GM12891 (cell line): Measurements from ENCODE around the gene POC1A.

ENCODE experiments used
- DNase-seq: peaks from one replicate; pipeline ENCODE4 v3.0.0; 2011; ENCODE audit warnings: low spot score; ENCODE audit not compliant: insufficient read length
- FAIRE-seq: peaks from 2 replicates; lab custom pipeline; 2011; peaks lifted over from hg19 to GRCh38; lab: Jason Lieb, UNC
- PAX5 ChIP-seq: IDR thresholded peaks from 2 replicates; pipeline ENCODE4 v1.6.1; 2011; ENCODE audit warnings: low read length, moderate library complexity, mild to moderate bottlenecking; ENCODE audit not compliant: insufficient read depth, severe bottlenecking
- POLR2A ChIP-seq: IDR thresholded peaks from 2 replicates; pipeline ENCODE4 v1.6.1; 2011; ENCODE audit warnings: low read depth, low read length, control low read depth
- POLR2AphosphoS5 ChIP-seq: IDR thresholded peaks from 2 replicates; pipeline ENCODE4 v1.6.1; 2011; ENCODE audit warnings: low read depth, low read length, control low read depth
- POU2F2 ChIP-seq: IDR thresholded peaks from 2 replicates; pipeline ENCODE4 v1.6.1; 2011; ENCODE audit warnings: low read depth, mild to moderate bottlenecking, control low read depth, low read length, moderate library complexity
- SPI1 ChIP-seq: IDR thresholded peaks from 2 replicates; pipeline ENCODE4 v1.6.1; 2011; ENCODE audit warnings: low read depth, low read length, control low read depth
- TAF1 ChIP-seq: IDR thresholded peaks from 2 replicates; pipeline ENCODE4 v1.6.1; 2011; ENCODE audit warnings: low read depth, low read length, control low read depth

Gene POC1A

DNA sequence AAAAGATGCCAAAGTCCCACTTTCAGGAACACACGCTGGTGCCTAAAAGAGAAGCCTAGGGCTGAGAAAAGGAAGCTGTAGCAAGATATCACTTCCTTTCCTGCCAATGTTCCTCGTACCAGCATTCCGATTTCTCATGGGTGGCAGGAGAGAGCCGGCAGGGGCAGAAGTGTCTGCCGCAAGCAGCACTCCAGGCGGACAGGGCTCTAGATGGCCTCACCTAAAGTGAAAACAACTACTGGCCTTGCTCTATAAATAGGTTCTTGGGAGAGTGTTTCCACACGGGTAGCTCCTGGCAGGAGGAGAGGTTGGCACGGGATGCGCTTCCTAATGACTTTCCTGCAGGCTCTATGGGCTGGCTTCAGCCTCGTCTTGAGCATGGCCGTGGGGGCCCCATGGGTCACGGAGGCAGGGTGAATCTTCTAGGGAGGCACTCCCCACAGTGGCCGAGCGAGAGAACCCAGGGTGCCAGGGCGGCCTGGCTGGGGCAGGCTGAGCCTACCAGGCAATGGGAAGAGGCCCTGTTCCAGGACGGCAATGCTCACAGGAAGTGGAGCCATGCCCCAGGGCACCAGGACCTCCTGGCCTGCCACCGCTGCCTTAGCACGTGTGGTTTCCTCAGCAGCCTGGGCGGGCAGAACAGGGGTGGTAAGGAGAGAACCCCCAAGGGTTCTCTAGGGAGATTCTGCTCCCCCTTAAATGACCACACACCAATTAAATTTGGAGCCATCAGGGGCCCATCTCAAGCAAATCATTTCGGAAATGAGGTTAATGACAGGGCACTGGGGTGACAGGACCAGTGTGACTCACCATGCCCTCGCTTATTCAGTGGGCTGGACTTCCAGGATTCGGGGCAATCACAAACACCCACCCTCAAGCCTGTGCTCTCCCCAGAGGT, 83.2 kb downstream of the POC1A start:
- DNase-seq, result no peak
- no peak for TF ChIP-seq POLR2AphosphoS5
- FAIRE-seq, result no peak

DNA sequence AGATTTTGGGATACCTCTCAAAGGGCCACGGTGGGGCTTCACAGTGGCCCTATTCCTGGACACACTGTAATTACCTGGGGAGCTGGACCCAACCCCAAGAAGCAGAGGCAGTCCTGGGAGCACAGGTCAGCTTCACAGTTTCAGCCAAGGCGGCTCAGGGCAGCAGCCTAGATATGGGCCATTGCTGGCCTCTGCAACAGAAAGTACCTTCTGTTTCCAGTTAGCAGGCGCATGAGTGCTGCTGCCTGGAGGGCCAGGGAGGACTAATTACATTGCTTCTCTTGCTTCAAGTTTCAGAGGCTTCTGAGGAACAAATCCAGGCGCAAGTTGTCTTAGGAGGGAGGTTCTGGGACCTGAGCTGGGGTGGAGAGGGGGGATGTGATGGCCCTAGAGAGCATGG, 84.4 kb downstream of the POC1A start:
- DNase-seq, result no peak
- TF ChIP-seq POLR2AphosphoS5, result no peak
- FAIRE-seq, result no peak

DNA sequence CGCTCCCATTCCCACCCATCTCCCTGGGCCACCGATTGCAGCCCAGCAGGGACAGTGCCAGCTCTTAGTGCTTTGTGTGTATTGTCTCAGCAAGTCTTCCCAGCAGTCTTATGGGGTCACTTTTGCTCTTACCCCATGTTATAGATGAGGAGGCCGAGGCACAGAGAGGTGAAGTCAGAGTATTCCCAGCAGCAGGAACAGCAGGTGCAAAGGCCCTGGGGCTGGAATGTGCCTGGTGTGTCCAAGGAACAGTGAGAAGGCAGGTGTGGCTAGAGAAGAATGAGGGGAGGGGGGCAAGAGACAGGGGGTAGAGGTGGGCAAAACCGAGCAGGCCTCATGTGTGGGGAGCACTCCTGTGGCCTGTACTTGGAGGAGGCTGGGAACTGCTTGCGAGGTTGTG, 85.1 kb downstream of the POC1A start:
- DNase-seq (no peak), FAIRE-seq (no peak)
- TF ChIP-seq TAF1 (no peak), POLR2A (no peak), POU2F2 (no peak), PAX5 (no peak), POLR2AphosphoS5 (no peak), SPI1 (no peak)

DNA sequence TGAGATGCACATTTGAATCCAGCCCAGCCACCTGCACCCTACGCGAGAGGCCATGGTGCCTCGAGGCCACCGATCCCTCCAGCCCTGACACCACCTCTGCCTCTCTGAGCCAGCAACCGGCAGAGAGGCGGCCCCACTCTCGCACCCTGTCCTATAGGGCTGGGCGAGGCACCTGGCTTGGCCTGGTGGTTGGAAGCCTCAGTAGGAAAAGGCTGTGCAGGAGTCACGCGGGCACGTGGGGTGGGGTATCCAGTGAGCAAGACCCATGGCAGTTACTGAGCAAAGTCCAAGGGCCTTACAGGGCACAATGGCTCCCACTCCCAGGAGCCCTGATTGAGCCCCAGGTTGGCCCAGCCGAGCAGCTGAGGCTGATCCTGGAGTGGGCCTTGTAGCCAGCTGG, 85.5 kb downstream of the POC1A start:
- TF ChIP-seq POLR2A (no peak), POLR2AphosphoS5 (no peak), TAF1 (no peak)
- DNase-seq, result no peak
- FAIRE-seq, result no peak

DNA sequence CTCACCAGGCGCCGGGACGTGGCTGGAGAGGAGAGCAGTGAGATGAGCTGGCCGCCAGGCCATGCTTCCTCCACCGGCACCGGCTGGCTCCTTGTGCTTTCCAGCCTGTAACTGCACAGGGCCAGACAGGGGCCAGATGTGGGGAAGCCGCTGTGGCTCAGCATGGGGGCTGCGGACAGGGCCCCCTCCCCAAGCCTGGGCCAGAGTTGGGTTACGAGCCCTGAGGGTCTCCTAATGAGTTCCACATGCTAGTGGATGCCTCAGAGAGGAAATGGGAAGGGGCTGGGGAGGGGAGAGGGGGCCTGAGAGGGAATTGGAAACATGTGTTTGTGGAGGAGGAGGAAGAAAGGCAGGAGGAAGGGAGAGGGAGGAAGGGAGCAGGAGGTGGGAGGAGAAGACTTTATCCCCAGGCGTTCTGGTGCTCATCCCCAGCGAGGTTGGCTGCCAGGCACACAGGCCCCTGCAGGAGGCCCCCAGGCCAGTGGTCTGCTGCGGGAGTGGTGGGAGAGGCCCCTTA, 86.1 kb downstream of the POC1A start:
- FAIRE-seq, result no peak
- DNase-seq, result no peak
- TF ChIP-seq PAX5 (no peak), POLR2AphosphoS5 (no peak), POLR2A (no peak)

DNA sequence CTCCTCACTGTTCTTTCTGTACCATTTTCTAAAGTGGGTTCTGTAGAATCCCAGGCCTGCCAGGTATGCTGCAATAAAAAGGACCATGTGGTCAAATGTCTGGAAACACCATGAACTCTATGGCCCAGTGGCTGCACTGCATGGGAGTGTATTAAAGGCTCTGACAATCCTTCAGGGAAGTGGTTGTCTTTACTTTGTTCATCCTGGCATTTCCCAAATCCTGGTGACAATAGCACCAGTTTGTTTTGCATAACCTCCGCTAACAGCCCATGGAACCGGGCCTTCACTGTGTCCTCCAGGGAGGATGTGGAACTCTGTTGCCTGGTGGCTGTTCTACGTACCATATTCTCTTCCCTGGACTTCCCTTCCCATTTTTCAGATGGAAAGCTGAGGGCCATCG, 86.7 kb downstream of the POC1A start:
- FAIRE-seq (no peak), DNase-seq (no peak)
- no peak for TF ChIP-seq TAF1
- no peak for TF ChIP-seq POLR2AphosphoS5
- TF ChIP-seq POLR2A, result no peak
- TF ChIP-seq PAX5, result no peak
- TF ChIP-seq POU2F2, result no peak
- no peak for TF ChIP-seq SPI1

DNA sequence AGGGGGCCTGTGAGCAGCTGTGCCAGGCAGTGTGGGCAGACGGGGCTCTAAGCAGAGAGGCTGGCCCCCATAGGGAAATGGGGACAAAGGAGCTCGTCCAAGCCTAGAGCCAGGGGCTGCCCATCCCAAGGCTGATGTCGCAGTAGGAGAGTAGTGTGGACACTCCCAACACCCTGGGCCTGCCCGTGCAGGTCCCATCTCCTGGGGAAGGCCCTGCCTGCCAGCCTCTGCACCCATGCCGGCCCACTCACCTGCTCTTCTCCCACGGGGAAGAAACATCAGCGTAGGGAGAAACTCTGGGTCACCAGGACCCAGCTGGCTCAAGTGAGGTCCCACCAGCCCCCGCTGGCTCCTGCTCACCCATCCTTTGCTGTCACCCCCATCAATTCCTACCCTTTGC, 87.2 kb downstream of the POC1A start:
- DNase-seq (no peak), FAIRE-seq (no peak)
- no peak for TF ChIP-seq SPI1
- TF ChIP-seq TAF1, result no peak
- TF ChIP-seq POLR2A, result no peak
- TF ChIP-seq POLR2AphosphoS5, result no peak
- no peak for TF ChIP-seq PAX5
- no peak for TF ChIP-seq POU2F2

DNA sequence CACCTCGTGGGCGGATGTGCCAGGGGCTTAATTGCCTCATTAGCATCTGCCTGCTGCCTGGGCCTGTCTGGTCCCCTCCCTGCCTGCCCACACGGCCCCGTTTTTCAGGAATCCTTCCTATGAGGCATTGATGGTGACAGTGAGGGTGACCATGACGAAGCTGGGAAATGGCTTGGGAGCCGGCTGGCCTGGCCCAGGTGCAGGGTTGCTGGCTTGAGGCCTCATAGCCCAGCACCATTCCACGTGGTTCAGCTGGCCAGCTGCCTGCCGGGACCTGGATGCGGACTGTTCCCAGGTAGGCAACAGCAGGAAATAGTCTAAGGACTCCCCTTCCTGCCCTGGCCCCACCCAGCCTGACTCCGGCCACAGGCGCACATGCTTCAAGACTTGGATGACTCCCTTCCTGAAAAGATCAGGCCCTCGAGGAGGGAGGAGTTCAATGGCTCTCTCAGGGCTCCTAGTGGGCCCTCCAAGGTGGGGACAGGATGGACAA, 88.9 kb downstream of the POC1A start:
- FAIRE-seq, result no peak
- TF ChIP-seq POLR2A (no peak), TAF1 (no peak), PAX5 (no peak), SPI1 (no peak), POLR2AphosphoS5 (no peak), POU2F2 (no peak)

DNA sequence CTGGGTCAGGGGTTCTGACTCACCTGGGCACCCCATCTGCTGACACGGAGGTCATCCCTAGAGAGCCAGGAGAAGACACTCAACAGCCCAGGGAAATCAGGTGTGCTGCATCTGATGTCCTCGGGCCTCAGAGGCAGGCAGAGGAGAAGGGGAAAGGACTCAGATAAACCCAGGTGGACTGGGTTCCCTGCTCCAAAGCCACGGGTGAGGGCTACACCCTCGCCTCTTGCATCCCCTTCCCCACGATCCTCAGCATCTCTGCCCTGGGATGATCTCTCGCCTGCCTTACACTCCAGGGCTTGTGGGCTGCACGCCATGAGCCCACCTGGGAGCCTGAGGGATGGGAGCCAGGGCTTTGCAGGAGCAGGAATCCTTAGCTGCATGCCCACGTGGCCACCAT, 89.7 kb downstream of the POC1A start:
- FAIRE-seq (no peak), DNase-seq (no peak)
- TF ChIP-seq POLR2AphosphoS5, result no peak
- no peak for TF ChIP-seq TAF1
- no peak for TF ChIP-seq PAX5
- no peak for TF ChIP-seq POLR2A

More for the DNA sequence above, 88.9 kb downstream of the POC1A start:
- no peak for DNase-seq

DNA sequence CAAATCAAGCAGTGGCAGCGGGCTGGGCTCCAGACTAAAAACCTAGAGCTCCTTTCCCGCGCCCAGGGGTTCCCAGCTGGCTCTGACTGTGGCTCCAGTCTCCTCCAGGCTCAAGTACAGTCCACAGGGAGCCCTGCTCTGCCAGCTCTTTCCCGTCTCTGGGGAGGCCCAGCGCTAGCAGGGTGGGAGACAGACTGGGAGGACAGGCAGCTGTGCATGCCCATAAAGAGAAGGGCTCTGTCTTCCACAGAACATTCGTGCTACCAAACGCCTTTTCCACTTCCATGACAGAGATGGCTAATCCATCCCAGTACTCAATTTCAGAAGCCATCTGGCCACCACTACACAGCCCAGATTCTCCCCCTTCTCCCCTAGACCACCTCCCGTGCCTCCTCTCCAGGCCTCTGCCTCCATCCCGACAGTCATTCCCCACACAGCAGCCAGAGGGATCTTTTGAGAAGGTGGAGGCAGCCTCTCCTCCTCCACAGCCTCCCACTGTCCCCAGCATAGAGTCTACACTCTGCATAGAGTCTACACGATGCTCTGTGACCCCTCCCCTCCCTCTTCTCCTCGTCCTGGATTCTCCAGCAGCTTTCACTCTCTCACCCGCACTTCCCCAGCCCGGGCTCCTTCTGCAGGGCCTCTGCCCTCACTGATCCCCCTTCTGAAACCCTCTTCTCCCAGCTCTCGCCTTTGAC, 91.0 kb downstream of the POC1A start:
- DNase-seq, result no peak
- FAIRE-seq, result no peak

More for the DNA sequence above, 91.0 kb downstream of the POC1A start:
- TF ChIP-seq PAX5 (no peak), POU2F2 (no peak), POLR2A (no peak)
